Glutamatergic neuron (in vitro differentiated cells): ENCODE measurements around the gene BTBD9. TPM values are rescaled to one million over a fixed set of nuclear protein-coding genes. Genes with fewer than 3 reads are reported as not detected.

ENCODE experiments used
- DNase-seq: peaks from one replicate; pipeline ENCODE4 v3.0.0; 2022
- H3K27ac Mint-ChIP-seq: one replicate; pipeline ENCODE4 v1.8.0; 2020; ENCODE audit warnings: mild to moderate bottlenecking, mixed read lengths, inconsistent platforms; ENCODE audit not compliant: unreplicated experiment
- H3K27me3 Mint-ChIP-seq: one replicate; pipeline ENCODE4 v1.8.0; 2020; ENCODE audit warnings: mild to moderate bottlenecking, moderate library complexity, mixed read lengths, inconsistent platforms; ENCODE audit not compliant: unreplicated experiment
- H3K36me3 Mint-ChIP-seq: one replicate; pipeline ENCODE4 v1.8.0; 2020; ENCODE audit warnings: mild to moderate bottlenecking, mixed read lengths, inconsistent platforms; ENCODE audit not compliant: unreplicated experiment
- H3K4me1 Mint-ChIP-seq: one replicate; pipeline ENCODE4 v1.8.0; 2020; ENCODE audit warnings: mild to moderate bottlenecking, low read depth, mixed read lengths, inconsistent platforms; ENCODE audit not compliant: unreplicated experiment
- H3K4me3 Mint-ChIP-seq: one replicate; pipeline ENCODE4 v1.8.0; 2020; ENCODE audit warnings: mild to moderate bottlenecking, mixed read lengths, inconsistent platforms; ENCODE audit not compliant: unreplicated experiment
- H3K9me3 Mint-ChIP-seq: one replicate; pipeline ENCODE4 v1.8.0; 2020; ENCODE audit warnings: mild to moderate bottlenecking, moderate library complexity, mixed read lengths, inconsistent platforms; ENCODE audit not compliant: unreplicated experiment
- CTCF ChIP-seq: fragments of 200-600 bp; sonication (generic); IDR thresholded peaks from one replicate; pipeline ENCODE4 v1.5.0; 2021; ENCODE audit not compliant: partially characterized antibody, unreplicated experiment
- total RNA-seq: library from RNA; stranded (reverse); fragmentation: NEBNext Ultra II Directional; extraction: Animal tissue kit (Norgen Biotek cat#: 25700); gene quantifications from one replicate; pipeline ENCODE4 v1.2.1, GENCODE V29; 2021; ENCODE audit not compliant: unreplicated experiment

BTBD9 gene
- total RNA-seq, 1 donor from 2014 or later = 18.8 TPM

GRCh38 chr6:38345586-38345985 is 294.1 kb downstream of the BTBD9 start:
- Mint-ChIP-seq H3K4me3 (no peak overlapping the region), H3K27ac (no peak overlapping the region), H3K9me3 (no peaks in the 10 kb centered on the region), H3K4me1 (peaks cover 25% of the 10 kb centered on the region), H3K27me3 (no peaks in the 10 kb centered on the region), H3K36me3 (no peaks in the 10 kb centered on the region)
- DNase-seq = no peak
- no peak for TF ChIP-seq CTCF

GRCh38 chr6:38341496-38341895 is 298.2 kb downstream of the BTBD9 start:
- H3K4me1 Mint-ChIP-seq = peaks cover 15% of the 10 kb centered on the region
- DNase-seq = no peak
- peaks cover 1% of the 10 kb centered on the region for H3K27me3 Mint-ChIP-seq
- no peaks in the 10 kb centered on the region for H3K36me3 Mint-ChIP-seq
- no peak for TF ChIP-seq CTCF
- no peak overlapping the region for H3K4me3 Mint-ChIP-seq
- no peak overlapping the region for H3K27ac Mint-ChIP-seq
- H3K9me3 Mint-ChIP-seq = no peaks in the 10 kb centered on the region

- no peak for TF ChIP-seq CTCF
- no peaks in the 10 kb centered on the region for H3K36me3 Mint-ChIP-seq
- no peak for DNase-seq
Observed at GRCh38 chr6:38339914-38340313, 299.8 kb downstream of the BTBD9 start.

GRCh38 chr6:38337819-38338465 is 301.8 kb downstream of the BTBD9 start:
- no peak for DNase-seq
- Mint-ChIP-seq H3K36me3 (peaks cover 6% of the 10 kb centered on the region), H3K4me3 (no peak overlapping the region), H3K27ac (no peak overlapping the region), H3K27me3 (peaks cover 1% of the 10 kb centered on the region), H3K9me3 (peaks cover 3% of the 10 kb centered on the region), H3K4me1 (no peaks in the 10 kb centered on the region)
- no peak for TF ChIP-seq CTCF

More at GRCh38 chr6:38339914-38340313, 299.8 kb downstream of the BTBD9 start:
- Mint-ChIP-seq H3K4me3 (no peak overlapping the region), H3K27ac (no peak overlapping the region), H3K4me1 (peaks cover under 1% of the 10 kb centered on the region), H3K27me3 (peaks cover 1% of the 10 kb centered on the region), H3K9me3 (no peaks in the 10 kb centered on the region)

GRCh38 chr6:38336922-38337321 is 302.8 kb downstream of the BTBD9 start:
- Mint-ChIP-seq H3K4me3 (no peak overlapping the region), H3K36me3 (peaks cover 6% of the 10 kb centered on the region), H3K9me3 (peaks cover 3% of the 10 kb centered on the region), H3K27me3 (peaks cover 1% of the 10 kb centered on the region), H3K4me1 (no peaks in the 10 kb centered on the region), H3K27ac (no peak overlapping the region)
- no peak for DNase-seq
- no peak for TF ChIP-seq CTCF
